Measurements from ENCODE around the gene COX11. TPM values are rescaled to one million over a fixed set of nuclear protein-coding genes. Genes with fewer than 3 reads are reported as not detected.

Gene COX11
- total RNA-seq, 2 experiments from 2014 or later = 75.6 to 78.6 TPM

- H3K4me2 ChIP-seq (ENCODE audit: low read length) = peak overlapping the region; percentile 89
- peaks cover 41% of the 10 kb centered on the region for H3K79me2 ChIP-seq (ENCODE audit: insufficient read depth, low read depth, low read length)
- peaks cover 21% of the 10 kb centered on the region for H3K4me1 ChIP-seq (ENCODE audit: insufficient read depth, low read length, poor library complexity, severe bottlenecking)
- intact Hi-C loops (cut with micrococcal nuclease; ENCODE audit: unreplicated experiment) = loop anchor here (5.0 kb wide), 3 partner anchors 197 to 767 kb away; partner anchors contain the start of gene MMD
- H3K36me3 ChIP-seq (ENCODE audit: insufficient read depth, low read length) = peaks cover 12% of the 10 kb centered on the region
- peak overlapping the region; percentile 90 for H2AFZ ChIP-seq (ENCODE audit: low read length)
- no peak for TF ChIP-seq EZH2phosphoT487 (IDR thresholded peaks at IDR 0.05; ENCODE audit: borderline replicate concordance, low read depth, low read length)
- TF ChIP-seq, protein P1, sequence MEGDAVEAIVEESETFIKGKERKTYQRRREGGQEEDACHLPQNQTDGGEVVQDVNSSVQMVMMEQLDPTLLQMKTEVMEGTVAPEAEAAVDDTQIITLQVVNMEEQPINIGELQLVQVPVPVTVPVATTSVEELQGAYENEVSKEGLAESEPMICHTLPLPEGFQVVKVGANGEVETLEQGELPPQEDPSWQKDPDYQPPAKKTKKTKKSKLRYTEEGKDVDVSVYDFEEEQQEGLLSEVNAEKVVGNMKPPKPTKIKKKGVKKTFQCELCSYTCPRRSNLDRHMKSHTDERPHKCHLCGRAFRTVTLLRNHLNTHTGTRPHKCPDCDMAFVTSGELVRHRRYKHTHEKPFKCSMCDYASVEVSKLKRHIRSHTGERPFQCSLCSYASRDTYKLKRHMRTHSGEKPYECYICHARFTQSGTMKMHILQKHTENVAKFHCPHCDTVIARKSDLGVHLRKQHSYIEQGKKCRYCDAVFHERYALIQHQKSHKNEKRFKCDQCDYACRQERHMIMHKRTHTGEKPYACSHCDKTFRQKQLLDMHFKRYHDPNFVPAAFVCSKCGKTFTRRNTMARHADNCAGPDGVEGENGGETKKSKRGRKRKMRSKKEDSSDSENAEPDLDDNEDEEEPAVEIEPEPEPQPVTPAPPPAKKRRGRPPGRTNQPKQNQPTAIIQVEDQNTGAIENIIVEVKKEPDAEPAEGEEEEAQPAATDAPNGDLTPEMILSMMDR (conservative IDR thresholded peaks at IDR 0.05; ENCODE audit: low read length) = no peak
- H3K27ac ChIP-seq (ENCODE audit: low read depth, low read length, poor library complexity, severe bottlenecking) = no peak overlapping the region
- H3K4me3 ChIP-seq (ENCODE audit: low read depth, low read length, poor library complexity, severe bottlenecking) = peak overlapping the region; percentile 93
- no peak for DNase-seq (ENCODE audit: low spot score)
- BruUV-seq (replicated peaks) = no TSS peak
- ChIA-PET POLR2A (interaction anchor here (0.8 to 2.0 kb wide), 2 partner anchors 10 to 16 kb away, joined by 4 to 7 read pairs; no protein-coding TSS in a partner anchor), CTCF (ENCODE audit: unreplicated experiment) (no interaction called here)
- H4K20me1 ChIP-seq (ENCODE audit: insufficient read depth, low read length) = no peaks in the 10 kb centered on the region
- H3K9me2 ChIP-seq (ENCODE audit: insufficient read depth, low read length) = no peaks in the 10 kb centered on the region; the same call in 1 of the 2 replicates
- H3K9me3 ChIP-seq (ENCODE audit: low read length) = no peaks in the 10 kb centered on the region
These were observed 1.5 kb upstream of the COX11 start for GRCh38 chr17:54969658-54970572.

- H3K4me1 ChIP-seq (ENCODE audit: insufficient read depth, low read length, poor library complexity, severe bottlenecking) = peaks cover 21% of the 10 kb centered on the region
- no peak for DNase-seq (ENCODE audit: low spot score)
- H3K79me2 ChIP-seq (ENCODE audit: insufficient read depth, low read depth, low read length) = peaks cover 45% of the 10 kb centered on the region
- CTCF ChIA-PET (ENCODE audit: unreplicated experiment) = no interaction called here
- H3K4me3 ChIP-seq (ENCODE audit: low read depth, low read length, poor library complexity, severe bottlenecking) = peak overlapping the region; percentile 93
- TSS peak; percentile 58 for BruUV-seq (replicated peaks)
- H4K20me1 ChIP-seq (ENCODE audit: insufficient read depth, low read length) = no peaks in the 10 kb centered on the region
- peak overlapping the region; percentile 89 for H3K4me2 ChIP-seq (ENCODE audit: low read length)
- peak overlapping the region; percentile 54 for H3K27ac ChIP-seq (ENCODE audit: low read depth, low read length, poor library complexity, severe bottlenecking)
- POLR2A ChIA-PET = interaction anchor here (2.0 kb wide), 1 partner anchor 11 kb away, joined by 7 read pairs; no protein-coding TSS in a partner anchor
- intact Hi-C loops (cut with micrococcal nuclease; ENCODE audit: unreplicated experiment) = loop anchor here (5.0 kb wide), 2 partner anchors 198 to 768 kb away; no protein-coding TSS in a partner anchor
- H3K9me2 ChIP-seq (ENCODE audit: insufficient read depth, low read length) = no peaks in the 10 kb centered on the region; the same call in 1 of the 2 replicates
- H2AFZ ChIP-seq (ENCODE audit: low read length) = peak overlapping the region; percentile 90
- H3K9me3 ChIP-seq (ENCODE audit: low read length) = no peaks in the 10 kb centered on the region
- TF ChIP-seq, protein P1 (conservative IDR thresholded peaks at IDR 0.05; ENCODE audit: low read length) = no peak
- TF ChIP-seq EZH2phosphoT487 (IDR thresholded peaks at IDR 0.05; ENCODE audit: borderline replicate concordance, low read depth, low read length) = no peak
- peaks cover 21% of the 10 kb centered on the region for H3K36me3 ChIP-seq (ENCODE audit: insufficient read depth, low read length)
These were observed 506 bp upstream of the COX11 start for GRCh38 chr17:54968988-54969332.

All from OCI-LY7 (cell line).